ENCODE results near the gene ARHGAP26.

Gene ARHGAP26

DNA sequence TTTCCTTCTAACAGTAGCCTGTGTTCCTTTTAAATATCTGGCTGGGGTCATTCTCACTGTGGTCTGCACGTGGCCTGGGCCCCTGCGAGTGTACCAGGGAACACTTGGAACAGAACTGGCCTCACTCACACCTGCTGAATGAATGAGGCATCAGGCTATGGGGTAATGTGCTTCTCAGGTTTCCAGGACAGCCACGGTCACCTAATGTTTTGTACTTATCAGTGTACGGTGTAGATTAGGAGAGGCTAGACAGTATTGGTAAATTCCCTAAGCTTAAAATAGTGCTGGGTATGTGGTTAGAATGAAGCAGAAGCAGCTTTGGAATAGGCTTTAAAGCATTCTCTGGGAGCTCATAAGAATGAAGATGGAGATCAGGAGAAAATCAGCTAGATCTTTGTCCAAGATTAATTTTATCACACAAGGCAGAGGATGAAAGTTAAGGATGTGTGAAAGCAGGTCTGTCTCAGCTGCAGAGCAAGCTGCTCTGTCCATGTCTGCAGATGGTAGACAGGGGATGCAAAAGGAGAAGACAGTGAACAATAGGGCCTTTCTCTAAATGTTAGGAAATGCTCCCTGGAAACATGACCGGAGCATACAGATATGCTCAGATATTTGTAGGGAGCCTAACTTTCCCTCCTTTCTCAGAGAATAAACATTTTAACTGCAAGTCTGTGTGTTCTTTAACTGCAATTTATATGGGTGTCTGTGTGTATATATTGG, 365.8 kb downstream of the ARHGAP26 start:
- H3K4me1 ChIP-seq (ENCODE audit: control insufficient read depth, insufficient read depth, low read depth, low read length), result peaks cover 2% of the 10 kb centered on the region
- no peak overlapping the region for H3K9ac ChIP-seq (ENCODE audit: low read length)
- H3K23ac ChIP-seq (ENCODE audit: low read length in 2 of 2), result no peak overlapping the region
- peaks cover 3% of the 10 kb centered on the region for H3K79me1 ChIP-seq (replicated peaks; ENCODE audit: low read length, poor library complexity, severe bottlenecking)
- H3K18ac ChIP-seq (ENCODE audit: low read depth in 1 of 2, low read length in 2 of 2), result no peak overlapping the region
- H3K4ac ChIP-seq (ENCODE audit: low read depth in 1 of 2, low read length in 2 of 2), result no peak overlapping the region
- no peak overlapping the region for H4K8ac ChIP-seq (ENCODE audit: low read length)
- H3K4me2 ChIP-seq (ENCODE audit: low read length, poor library complexity, severe bottlenecking), result no peak overlapping the region
- H3K27ac ChIP-seq (ENCODE audit: low read length, poor library complexity, severe bottlenecking), result no peak overlapping the region
- no peak overlapping the region for H2AK5ac ChIP-seq (ENCODE audit: low read length, severe bottlenecking)
- H3K27me3 ChIP-seq (ENCODE audit: control insufficient read depth in 1 of 2, insufficient read depth in 1 of 2, low read length in 2 of 2), result no peaks in the 10 kb centered on the region
- no peak overlapping the region for H2BK120ac ChIP-seq (ENCODE audit: low read depth, low read length)
- no peak overlapping the region for H2BK12ac ChIP-seq (ENCODE audit: low read length in 2 of 2)
- H2BK5ac ChIP-seq (ENCODE audit: low read depth, low read length, poor library complexity, severe bottlenecking), result no peak overlapping the region
- no peaks in the 10 kb centered on the region for H3K9me3 ChIP-seq (ENCODE audit: control insufficient read depth, low read length)
- no peak overlapping the region for H2AFZ ChIP-seq (ENCODE audit: low read depth, low read length)
- H3K4me3 ChIP-seq (ENCODE audit: insufficient read depth in 1 of 2, low read depth in 1 of 2, low read length in 2 of 2), result no peak overlapping the region
- H3K36me3 ChIP-seq (ENCODE audit: control insufficient read depth in 1 of 2, insufficient read depth in 2 of 2, low read depth in 1 of 2, low read length in 2 of 2), result peaks cover 0 to 5% of the 10 kb centered on the region in 2 experiments
- H4K91ac ChIP-seq (ENCODE audit: low read length), result no peak overlapping the region
- DNase-seq, result no peak
- H2BK15ac ChIP-seq (ENCODE audit: low read depth, poor library complexity, severe bottlenecking), result no peak overlapping the region
- WGBS, result 91% methylated on average over 5 of the region's 5 CpGs
- H3K14ac ChIP-seq (ENCODE audit: low read length in 2 of 2), result no peak overlapping the region

DNA sequence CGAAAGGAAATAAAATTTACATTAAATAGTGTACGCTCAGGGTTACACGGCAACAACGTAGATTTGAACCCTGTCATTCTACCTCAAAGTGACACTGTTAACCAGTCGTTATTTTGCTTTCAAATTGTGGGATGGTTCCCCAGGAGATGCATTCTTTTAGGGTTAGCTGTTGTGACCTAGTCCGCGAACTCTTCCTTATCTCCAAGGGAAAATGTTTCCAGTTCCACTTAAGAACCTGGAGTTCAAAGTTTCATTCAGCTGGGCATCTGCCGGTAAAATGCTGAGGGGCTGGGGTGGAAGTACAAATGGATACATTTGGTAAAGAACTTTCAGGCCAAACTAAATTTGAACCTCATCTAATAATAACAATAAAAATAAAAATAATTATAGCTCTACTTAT, 368.7 kb downstream of the ARHGAP26 start:
- Histone ChIP-seq H2AFZ (ENCODE audit: low read depth, low read length) (no peak overlapping the region), H2BK120ac (ENCODE audit: low read depth, low read length) (no peak overlapping the region), H3K27me3 (ENCODE audit: control insufficient read depth in 1 of 2, insufficient read depth in 1 of 2, low read length in 2 of 2) (no peaks in the 10 kb centered on the region), H3K4me2 (ENCODE audit: low read length, poor library complexity, severe bottlenecking) (no peak overlapping the region), H2AK5ac (ENCODE audit: low read length, severe bottlenecking) (no peak overlapping the region), H4K91ac (ENCODE audit: low read length) (no peak overlapping the region), H3K18ac (ENCODE audit: low read depth in 1 of 2, low read length in 2 of 2) (no peak overlapping the region), H3K23ac (ENCODE audit: low read length in 2 of 2) (no peak overlapping the region), H3K79me1 (replicated peaks; ENCODE audit: low read length, poor library complexity, severe bottlenecking) (peaks cover 3% of the 10 kb centered on the region), H3K4ac (ENCODE audit: low read depth in 1 of 2, low read length in 2 of 2) (no peak overlapping the region), H3K4me1 (ENCODE audit: control insufficient read depth, insufficient read depth, low read depth, low read length) (peaks cover 2% of the 10 kb centered on the region), H2BK12ac (ENCODE audit: low read length in 2 of 2) (no peak overlapping the region), H2BK15ac (ENCODE audit: low read depth, poor library complexity, severe bottlenecking) (no peak overlapping the region), H3K14ac (ENCODE audit: low read length in 2 of 2) (no peak overlapping the region), H2BK5ac (ENCODE audit: low read depth, low read length, poor library complexity, severe bottlenecking) (no peak overlapping the region), H4K8ac (ENCODE audit: low read length) (no peak overlapping the region), H3K9me3 (ENCODE audit: control insufficient read depth, low read length) (no peaks in the 10 kb centered on the region), H3K36me3 (ENCODE audit: control insufficient read depth in 1 of 2, insufficient read depth in 2 of 2, low read depth in 1 of 2, low read length in 2 of 2) (peaks cover 0 to 4% of the 10 kb centered on the region in 2 experiments), H3K9ac (ENCODE audit: low read length) (no peak overlapping the region), H3K4me3 (ENCODE audit: insufficient read depth in 1 of 2, low read depth in 1 of 2, low read length in 2 of 2) (no peak overlapping the region), H3K27ac (ENCODE audit: low read length, poor library complexity, severe bottlenecking) (no peak overlapping the region)
- DNase-seq, result no peak
- WGBS, result 78% methylated on average over 5 of the region's 8 CpGs

DNA sequence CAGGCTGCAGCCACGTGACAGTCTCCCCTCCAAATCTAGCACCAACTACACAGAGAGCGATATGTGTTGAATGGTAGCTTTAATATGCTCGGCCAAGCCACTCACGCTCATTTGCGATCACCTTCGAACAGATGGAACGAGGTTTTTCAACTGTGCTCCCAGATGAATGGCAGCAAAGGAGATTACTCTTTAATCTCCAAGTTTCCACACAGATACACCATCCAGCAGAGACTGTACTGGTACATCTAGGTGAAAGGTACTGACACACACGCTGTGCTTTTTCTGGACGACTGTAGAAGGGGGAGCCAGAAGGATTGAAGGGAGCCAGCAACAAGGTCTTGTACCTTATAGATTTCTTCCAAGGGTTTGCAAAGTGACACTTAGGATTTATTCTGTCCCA, 369.4 kb downstream of the ARHGAP26 start:
- Histone ChIP-seq H3K79me1 (replicated peaks; ENCODE audit: low read length, poor library complexity, severe bottlenecking) (peaks cover 3% of the 10 kb centered on the region), H2AK5ac (ENCODE audit: low read length, severe bottlenecking) (no peak overlapping the region), H3K23ac (ENCODE audit: low read length in 2 of 2) (no peak overlapping the region), H3K9ac (ENCODE audit: low read length) (no peak overlapping the region), H2BK15ac (ENCODE audit: low read depth, poor library complexity, severe bottlenecking) (no peak overlapping the region), H3K9me3 (ENCODE audit: control insufficient read depth, low read length) (no peaks in the 10 kb centered on the region), H3K18ac (ENCODE audit: low read depth in 1 of 2, low read length in 2 of 2) (no peak overlapping the region), H3K27me3 (ENCODE audit: control insufficient read depth in 1 of 2, insufficient read depth in 1 of 2, low read length in 2 of 2) (no peaks in the 10 kb centered on the region), H3K14ac (ENCODE audit: low read length in 2 of 2) (no peak overlapping the region), H3K27ac (ENCODE audit: low read length, poor library complexity, severe bottlenecking) (no peak overlapping the region), H3K4me1 (ENCODE audit: control insufficient read depth, insufficient read depth, low read depth, low read length) (no peaks in the 10 kb centered on the region), H2BK12ac (ENCODE audit: low read length in 2 of 2) (peak overlapping the region in 1 of 2 experiments; percentile 34), H3K36me3 (ENCODE audit: control insufficient read depth in 1 of 2, insufficient read depth in 2 of 2, low read depth in 1 of 2, low read length in 2 of 2) (peaks cover 0 to 3% of the 10 kb centered on the region in 2 experiments), H4K8ac (ENCODE audit: low read length) (no peak overlapping the region), H3K4me2 (ENCODE audit: low read length, poor library complexity, severe bottlenecking) (no peak overlapping the region), H2AFZ (ENCODE audit: low read depth, low read length) (no peak overlapping the region), H3K4me3 (ENCODE audit: insufficient read depth in 1 of 2, low read depth in 1 of 2, low read length in 2 of 2) (no peak overlapping the region), H3K4ac (ENCODE audit: low read depth in 1 of 2, low read length in 2 of 2) (no peak overlapping the region), H4K91ac (ENCODE audit: low read length) (no peak overlapping the region), H2BK120ac (ENCODE audit: low read depth, low read length) (no peak overlapping the region), H2BK5ac (ENCODE audit: low read depth, low read length, poor library complexity, severe bottlenecking) (no peak overlapping the region)
- 96% methylated on average over 9 of the region's 9 CpGs for WGBS
- DNase-seq, result no peak

DNA sequence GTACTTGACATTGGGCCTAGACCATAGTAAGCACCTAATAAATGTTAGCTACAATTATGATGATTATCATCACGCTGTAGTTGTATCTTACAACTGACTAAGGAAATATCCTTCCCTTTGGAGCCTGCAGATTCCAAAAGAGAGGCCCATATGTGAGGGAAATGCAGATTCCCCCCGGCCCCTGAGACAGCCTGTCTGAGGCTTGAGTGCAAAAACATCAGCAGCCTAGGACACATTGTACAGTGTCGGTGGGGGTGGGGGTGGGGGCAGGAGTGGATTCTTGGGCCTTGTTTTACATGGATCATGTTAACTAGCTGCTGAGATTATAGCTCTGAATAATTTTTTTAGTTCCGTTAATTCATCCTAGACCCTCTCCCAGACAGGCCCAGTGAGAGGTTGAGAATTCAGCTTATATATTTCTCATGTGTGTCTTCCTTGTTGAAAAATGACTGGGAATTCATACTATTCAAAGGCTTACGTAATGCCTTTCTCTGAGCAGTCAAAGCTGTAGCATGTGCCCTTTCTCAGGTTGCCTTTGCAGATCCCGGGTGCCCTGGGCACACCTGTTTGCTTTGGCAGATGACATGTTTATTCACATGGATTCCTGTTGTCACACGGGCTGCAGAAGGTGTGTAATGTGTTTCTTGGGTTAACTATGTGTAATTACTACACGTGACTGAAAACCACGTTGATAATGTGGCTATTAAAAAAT, 370.5 kb downstream of the ARHGAP26 start:
- H2BK12ac ChIP-seq (ENCODE audit: low read length in 2 of 2), result peak overlapping the region in 1 of 2 experiments; percentile 30
- H3K4ac ChIP-seq (ENCODE audit: low read depth in 1 of 2, low read length in 2 of 2), result no peak overlapping the region
- H3K9ac ChIP-seq (ENCODE audit: low read length), result no peak overlapping the region
- no peak overlapping the region for H2AFZ ChIP-seq (ENCODE audit: low read depth, low read length)
- H3K4me3 ChIP-seq (ENCODE audit: insufficient read depth in 1 of 2, low read depth in 1 of 2, low read length in 2 of 2), result no peak overlapping the region
- H2BK120ac ChIP-seq (ENCODE audit: low read depth, low read length), result no peak overlapping the region
- no peak overlapping the region for H3K23ac ChIP-seq (ENCODE audit: low read length in 2 of 2)
- no peak overlapping the region for H3K18ac ChIP-seq (ENCODE audit: low read depth in 1 of 2, low read length in 2 of 2)
- no peak overlapping the region for H2AK5ac ChIP-seq (ENCODE audit: low read length, severe bottlenecking)
- no peak overlapping the region for H3K27ac ChIP-seq (ENCODE audit: low read length, poor library complexity, severe bottlenecking)
- no peak overlapping the region for H2BK5ac ChIP-seq (ENCODE audit: low read depth, low read length, poor library complexity, severe bottlenecking)
- H4K91ac ChIP-seq (ENCODE audit: low read length), result no peak overlapping the region
- H3K14ac ChIP-seq (ENCODE audit: low read length in 2 of 2), result no peak overlapping the region
- 92% methylated on average over 8 of the region's 9 CpGs for WGBS
- H3K4me1 ChIP-seq (ENCODE audit: control insufficient read depth, insufficient read depth, low read depth, low read length), result no peaks in the 10 kb centered on the region
- DNase-seq, result no peak
- no peak overlapping the region for H4K8ac ChIP-seq (ENCODE audit: low read length)
- no peak overlapping the region for H3K4me2 ChIP-seq (ENCODE audit: low read length, poor library complexity, severe bottlenecking)
- H3K79me1 ChIP-seq (replicated peaks; ENCODE audit: low read length, poor library complexity, severe bottlenecking), result peaks cover 3% of the 10 kb centered on the region
- H2BK15ac ChIP-seq (ENCODE audit: low read depth, poor library complexity, severe bottlenecking), result no peak overlapping the region
- no peaks in the 10 kb centered on the region for H3K27me3 ChIP-seq (ENCODE audit: control insufficient read depth in 1 of 2, insufficient read depth in 1 of 2, low read length in 2 of 2)
- H3K9me3 ChIP-seq (ENCODE audit: control insufficient read depth, low read length), result no peaks in the 10 kb centered on the region
- H3K36me3 ChIP-seq (ENCODE audit: control insufficient read depth in 1 of 2, insufficient read depth in 2 of 2, low read depth in 1 of 2, low read length in 2 of 2), result peaks cover 0 to 3% of the 10 kb centered on the region in 2 experiments
